Renal cortical epithelial cell (primary cell): ENCODE results near the gene SKIC8. TPM values are rescaled to one million over a fixed set of nuclear protein-coding genes. Genes with fewer than 3 reads are reported as not detected.
A peak's percentile ranks its signal among the peaks of the same experiment; 100 is the strongest.
"Not testable (repeated sequence)": the region's sequence is repeated elsewhere in the genome, so short reads cannot be mapped to it uniquely, and the experiment has no call there.

Source experiments
- DNase-seq: peaks from one replicate; pipeline ENCODE4 v3.0.0-alpha.2; 2011; ENCODE audit warnings: low read depth
- total RNA-seq: library from RNA; depleted of rRNA; stranded (reverse); fragments of >200 nt; gene quantifications from 2 replicates; pipeline ENCODE4 v1.2.3, GENCODE V29; 2014

Gene SKIC8
- total RNA-seq, 1 donor from 2014 or later = 60.6 TPM

- DNase-seq = no peak
Observed at GRCh38 chr15:78255421-78256043, 43.9 kb downstream of the SKIC8 start.

GRCh38 chr15:78251136-78251535 lies 48.3 kb downstream of the SKIC8 start:
- DNase-seq = no peak

GRCh38 chr15:78249131-78249530 lies 50.3 kb downstream of the SKIC8 start:
- no peak for DNase-seq

- DNase-seq = no peak
Observed at GRCh38 chr15:78247911-78248310, 51.5 kb downstream of the SKIC8 start.

GRCh38 chr15:78245976-78246620 lies 53.3 kb downstream of the SKIC8 start:
- DNase-seq = not testable (repeated sequence)

- not testable (repeated sequence) for DNase-seq
Observed at GRCh38 chr15:78245392-78245791, 54.0 kb downstream of the SKIC8 start.

- peak; percentile 15 for DNase-seq
Observed at GRCh38 chr15:78244893-78245292, 54.5 kb downstream of the SKIC8 start.

GRCh38 chr15:78244101-78244500 lies 55.3 kb downstream of the SKIC8 start:
- DNase-seq = peak; percentile 9

GRCh38 chr15:78243491-78243941 lies 55.9 kb downstream of the SKIC8 start:
- DNase-seq = peak; percentile 66

- DNase-seq = no peak
Observed at GRCh38 chr15:78243058-78243457, 56.4 kb downstream of the SKIC8 start.

GRCh38 chr15:78242128-78242527 lies 57.3 kb downstream of the SKIC8 start:
- no peak for DNase-seq

- peak; percentile 44 for DNase-seq
Observed at GRCh38 chr15:78241017-78241416, 58.4 kb downstream of the SKIC8 start.

- DNase-seq = no peak
Observed at GRCh38 chr15:78239811-78240210, 59.6 kb downstream of the SKIC8 start.

GRCh38 chr15:78237146-78237545 lies 62.3 kb downstream of the SKIC8 start:
- no peak for DNase-seq

- no peak for DNase-seq
Observed at GRCh38 chr15:78236491-78236890, 62.9 kb downstream of the SKIC8 start.

GRCh38 chr15:78234515-78235040 lies 64.8 kb downstream of the SKIC8 start, which contains the start of gene ACSBG1:
TSS of gene ACSBG1 (minus strand) at chr15:78234565. CDS start at chr15:78234501, 64 bp downstream.
- no peak for DNase-seq

GRCh38 chr15:78233496-78233895 lies 65.9 kb downstream of the SKIC8 start:
- DNase-seq = no peak

Other genes starting within 250 kb of the SKIC8 start
- gene TBC1D2B, start 221.9 kb downstream of the SKIC8 start, total RNA-seq = 14.1 and 23.7 TPM in 2 replicates
- not detected in 2 replicates for gene SH2D7, start 207.0 kb downstream of the SKIC8 start, total RNA-seq
- 8.2 and 16.7 TPM in 2 replicates for gene CIB2, start 168.2 kb downstream of the SKIC8 start, total RNA-seq
- 47.2 and 96.3 TPM in 2 replicates for gene IDH3A, start 150.2 kb downstream of the SKIC8 start, total RNA-seq
- 0.20 TPM in 1 of 2 replicates, not detected in the other for gene ACSBG1, start 65.0 kb downstream of the SKIC8 start, total RNA-seq
- 3.3 and 11.1 TPM in 2 replicates for gene DNAJA4, start 35.0 kb downstream of the SKIC8 start, total RNA-seq
- gene CRABP1, start 40.7 kb upstream of the SKIC8 start, total RNA-seq = not detected in 2 replicates
- 68.5 and 70.2 TPM in 2 replicates for gene IREB2, start 138.6 kb upstream of the SKIC8 start, total RNA-seq
- gene HYKK, start 208.0 kb upstream of the SKIC8 start, total RNA-seq = 1.9 and 4.8 TPM in 2 replicates
- gene PSMA4, start 240.8 kb upstream of the SKIC8 start, total RNA-seq = 266 and 558 TPM in 2 replicates